Neural cell (in vitro differentiated cells): ENCODE measurements around the gene PSENEN. TPM values are rescaled to one million over a fixed set of nuclear protein-coding genes. Genes with fewer than 3 reads are reported as not detected.

Experiments used
- H2AFZ ChIP-seq: fragments of 200-600, 300-800 bp; sonication (generic), shearing (Covaris generic); 2 replicates; pipeline ENCODE4 v1.6.0; 2014; ENCODE audit warnings: low read depth, mild to moderate bottlenecking, antibody characterized with exemption, low read length, moderate library complexity
- H3F3A ChIP-seq: fragments of 200-600 bp; shearing (Covaris generic); 2 replicates; pipeline ENCODE4 v1.6.1; 2016; ENCODE audit warnings: mild to moderate bottlenecking, moderate library complexity, mixed read lengths, antibody characterized with exemption, low read length; ENCODE audit not compliant: insufficient read depth, poor library complexity, severe bottlenecking
- H3K27ac ChIP-seq: fragments of 200-600, 300-800 bp; sonication (generic), shearing (Covaris generic); 2 replicates; pipeline ENCODE4 v1.5.1; 2014; ENCODE audit warnings: mild to moderate bottlenecking, low read length, moderate library complexity
- H3K27me3 ChIP-seq: fragments of 300-800, 200-600 bp; sonication (generic), shearing (Covaris generic); 2 replicates; pipeline ENCODE4 v1.6.0; 2014; ENCODE audit warnings: mild to moderate bottlenecking, low read depth, low read length, moderate library complexity; ENCODE audit not compliant: insufficient read depth
- H3K36me3 ChIP-seq: fragments of 300-800, 200-600 bp; sonication (generic), shearing (Covaris generic); 2 replicates; pipeline ENCODE4 v1.5.1; 2014; ENCODE audit warnings: mild to moderate bottlenecking, antibody characterized with exemption, low read length, moderate library complexity; ENCODE audit not compliant: insufficient read depth
- H3K4me2 ChIP-seq: fragments of 300-800, 200-600 bp; sonication (generic), shearing (Covaris generic); 2 replicates; pipeline ENCODE4 v1.6.0; 2014; ENCODE audit warnings: mild to moderate bottlenecking, low read length
- H3K4me3 ChIP-seq: fragments of 300-800, 200-600 bp; sonication (generic), shearing (Covaris generic); 2 replicates; pipeline ENCODE4 v1.5.1; 2014; ENCODE audit warnings: mild to moderate bottlenecking, low read length, moderate library complexity
- H3K79me2 ChIP-seq: fragments of 200-600 bp; shearing (Covaris generic); replicated peaks from 2 replicates; pipeline ENCODE4 v1.6.0; 2014; ENCODE audit warnings: mild to moderate bottlenecking, low read length, moderate library complexity; ENCODE audit not compliant: insufficient read depth
- H3K9ac ChIP-seq: fragments of 300-800, 200-600 bp; sonication (generic), shearing (Covaris generic); 2 replicates; pipeline ENCODE4 v1.6.1; 2016; ENCODE audit warnings: mild to moderate bottlenecking, low read length, mixed read lengths
- H3K9me2 ChIP-seq: fragments of 200-600 bp; shearing (Covaris generic); 2 replicates; pipeline ENCODE4 v1.6.1; 2016; ENCODE audit warnings: mild to moderate bottlenecking, low read length, mixed read lengths; ENCODE audit not compliant: insufficient read depth
- H3K9me3 ChIP-seq: fragments of 200-600, 300-800 bp; sonication (generic), shearing (Covaris generic); 2 replicates; pipeline ENCODE4 v1.6.1; 2016; ENCODE audit warnings: mild to moderate bottlenecking, mixed run types, low read length, moderate library complexity, mixed read lengths
- H4K20me1 ChIP-seq: fragments of 200-600 bp; shearing (Covaris generic); 2 replicates; pipeline ENCODE4 v1.6.1; 2016; ENCODE audit warnings: mild to moderate bottlenecking, mixed run types; ENCODE audit not compliant: insufficient read depth
- EP300 ChIP-seq: fragments of 450-650 bp; conservative IDR thresholded peaks from 2 replicates; pipeline ENCODE4 v1.6.1; 2014; ENCODE audit warnings: antibody characterized with exemption, mild to moderate bottlenecking, moderate library complexity; ENCODE audit not compliant: poor library complexity, severe bottlenecking
- EZH2 ChIP-seq: fragments of 200-600, 300-800 bp; shearing (Covaris generic), sonication (generic); IDR thresholded peaks from 2 replicates; pipeline ENCODE4 v1.6.1; 2014; ENCODE audit warnings: antibody characterized with exemption, low read length, borderline replicate concordance, mild to moderate bottlenecking; ENCODE audit not compliant: insufficient read depth, poor library complexity, severe bottlenecking
- MXI1 ChIP-seq: fragments of 450-650 bp; conservative IDR thresholded peaks from 2 replicates; pipeline ENCODE4 v1.6.1; 2014; ENCODE audit warnings: antibody characterized with exemption, mild to moderate bottlenecking; ENCODE audit not compliant: poor library complexity, severe bottlenecking
- POLR2AphosphoS5 ChIP-seq: IDR thresholded peaks from 2 replicates; pipeline ENCODE4 v1.6.1; 2012
- RAD21 ChIP-seq: fragments of 450-650 bp; conservative IDR thresholded peaks from 2 replicates; pipeline ENCODE4 v1.6.1; 2014; ENCODE audit warnings: antibody characterized with exemption, mild to moderate bottlenecking, moderate library complexity
- SMC3 ChIP-seq: fragments of 450-650 bp; conservative IDR thresholded peaks from 2 replicates; pipeline ENCODE4 v1.6.1; 2014; ENCODE audit warnings: antibody characterized with exemption, mild to moderate bottlenecking, moderate library complexity; ENCODE audit not compliant: poor library complexity
- TAF1 ChIP-seq: IDR thresholded peaks from 2 replicates; pipeline ENCODE4 v1.6.1; 2012; ENCODE audit warnings: low read depth
- polyA plus RNA-seq: library from polyadenylated mRNA; depleted of rRNA; stranded (reverse); fragments of >200 nt; gene quantifications from 2 replicates; pipeline ENCODE4 v1.2.3, GENCODE V29; 2014
- TF ChIP-seq, protein P1 (sequence below): IDR thresholded peaks from 2 replicates; pipeline ENCODE4 v1.6.1; 2012; ENCODE audit warnings: borderline replicate concordance
- TF ChIP-seq, protein P2 (sequence below): fragments of 450-650 bp; IDR thresholded peaks from 2 replicates; pipeline ENCODE4 v1.5.1; 2014; ENCODE audit warnings: antibody characterized with exemption, mild to moderate bottlenecking, moderate library complexity; ENCODE audit not compliant: poor library complexity, severe bottlenecking

Gene PSENEN
- polyA plus RNA-seq, 1 donor from 2014 or later = 46.2 TPM

GRCh38 chr19:35725216-35725861 is 20.1 kb upstream of the PSENEN start:
- Histone ChIP-seq H3K36me3 (no peaks in the 10 kb centered on the region), H3K79me2 (no peaks in the 10 kb centered on the region), H3K9me2 (no peaks in the 10 kb centered on the region), H3K4me2 (no peak overlapping the region), H3F3A (no peaks in the 10 kb centered on the region), H3K27ac (no peak overlapping the region), H3K9ac (no peak overlapping the region), H3K27me3 (no peaks in the 10 kb centered on the region), H4K20me1 (no peaks in the 10 kb centered on the region), H3K9me3 (no peaks in the 10 kb centered on the region), H2AFZ (no peak overlapping the region), H3K4me3 (no peak overlapping the region)
- TF ChIP-seq RAD21 (no peak), TAF1 (no peak), MXI1 (no peak), EZH2 (no peak), SMC3 (no peak), POLR2AphosphoS5 (no peak), EP300 (no peak)
- TF ChIP-seq, protein P1, sequence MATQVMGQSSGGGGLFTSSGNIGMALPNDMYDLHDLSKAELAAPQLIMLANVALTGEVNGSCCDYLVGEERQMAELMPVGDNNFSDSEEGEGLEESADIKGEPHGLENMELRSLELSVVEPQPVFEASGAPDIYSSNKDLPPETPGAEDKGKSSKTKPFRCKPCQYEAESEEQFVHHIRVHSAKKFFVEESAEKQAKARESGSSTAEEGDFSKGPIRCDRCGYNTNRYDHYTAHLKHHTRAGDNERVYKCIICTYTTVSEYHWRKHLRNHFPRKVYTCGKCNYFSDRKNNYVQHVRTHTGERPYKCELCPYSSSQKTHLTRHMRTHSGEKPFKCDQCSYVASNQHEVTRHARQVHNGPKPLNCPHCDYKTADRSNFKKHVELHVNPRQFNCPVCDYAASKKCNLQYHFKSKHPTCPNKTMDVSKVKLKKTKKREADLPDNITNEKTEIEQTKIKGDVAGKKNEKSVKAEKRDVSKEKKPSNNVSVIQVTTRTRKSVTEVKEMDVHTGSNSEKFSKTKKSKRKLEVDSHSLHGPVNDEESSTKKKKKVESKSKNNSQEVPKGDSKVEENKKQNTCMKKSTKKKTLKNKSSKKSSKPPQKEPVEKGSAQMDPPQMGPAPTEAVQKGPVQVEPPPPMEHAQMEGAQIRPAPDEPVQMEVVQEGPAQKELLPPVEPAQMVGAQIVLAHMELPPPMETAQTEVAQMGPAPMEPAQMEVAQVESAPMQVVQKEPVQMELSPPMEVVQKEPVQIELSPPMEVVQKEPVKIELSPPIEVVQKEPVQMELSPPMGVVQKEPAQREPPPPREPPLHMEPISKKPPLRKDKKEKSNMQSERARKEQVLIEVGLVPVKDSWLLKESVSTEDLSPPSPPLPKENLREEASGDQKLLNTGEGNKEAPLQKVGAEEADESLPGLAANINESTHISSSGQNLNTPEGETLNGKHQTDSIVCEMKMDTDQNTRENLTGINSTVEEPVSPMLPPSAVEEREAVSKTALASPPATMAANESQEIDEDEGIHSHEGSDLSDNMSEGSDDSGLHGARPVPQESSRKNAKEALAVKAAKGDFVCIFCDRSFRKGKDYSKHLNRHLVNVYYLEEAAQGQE = no peak
- TF ChIP-seq, protein P2, sequence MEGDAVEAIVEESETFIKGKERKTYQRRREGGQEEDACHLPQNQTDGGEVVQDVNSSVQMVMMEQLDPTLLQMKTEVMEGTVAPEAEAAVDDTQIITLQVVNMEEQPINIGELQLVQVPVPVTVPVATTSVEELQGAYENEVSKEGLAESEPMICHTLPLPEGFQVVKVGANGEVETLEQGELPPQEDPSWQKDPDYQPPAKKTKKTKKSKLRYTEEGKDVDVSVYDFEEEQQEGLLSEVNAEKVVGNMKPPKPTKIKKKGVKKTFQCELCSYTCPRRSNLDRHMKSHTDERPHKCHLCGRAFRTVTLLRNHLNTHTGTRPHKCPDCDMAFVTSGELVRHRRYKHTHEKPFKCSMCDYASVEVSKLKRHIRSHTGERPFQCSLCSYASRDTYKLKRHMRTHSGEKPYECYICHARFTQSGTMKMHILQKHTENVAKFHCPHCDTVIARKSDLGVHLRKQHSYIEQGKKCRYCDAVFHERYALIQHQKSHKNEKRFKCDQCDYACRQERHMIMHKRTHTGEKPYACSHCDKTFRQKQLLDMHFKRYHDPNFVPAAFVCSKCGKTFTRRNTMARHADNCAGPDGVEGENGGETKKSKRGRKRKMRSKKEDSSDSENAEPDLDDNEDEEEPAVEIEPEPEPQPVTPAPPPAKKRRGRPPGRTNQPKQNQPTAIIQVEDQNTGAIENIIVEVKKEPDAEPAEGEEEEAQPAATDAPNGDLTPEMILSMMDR = no peak

DNA sequence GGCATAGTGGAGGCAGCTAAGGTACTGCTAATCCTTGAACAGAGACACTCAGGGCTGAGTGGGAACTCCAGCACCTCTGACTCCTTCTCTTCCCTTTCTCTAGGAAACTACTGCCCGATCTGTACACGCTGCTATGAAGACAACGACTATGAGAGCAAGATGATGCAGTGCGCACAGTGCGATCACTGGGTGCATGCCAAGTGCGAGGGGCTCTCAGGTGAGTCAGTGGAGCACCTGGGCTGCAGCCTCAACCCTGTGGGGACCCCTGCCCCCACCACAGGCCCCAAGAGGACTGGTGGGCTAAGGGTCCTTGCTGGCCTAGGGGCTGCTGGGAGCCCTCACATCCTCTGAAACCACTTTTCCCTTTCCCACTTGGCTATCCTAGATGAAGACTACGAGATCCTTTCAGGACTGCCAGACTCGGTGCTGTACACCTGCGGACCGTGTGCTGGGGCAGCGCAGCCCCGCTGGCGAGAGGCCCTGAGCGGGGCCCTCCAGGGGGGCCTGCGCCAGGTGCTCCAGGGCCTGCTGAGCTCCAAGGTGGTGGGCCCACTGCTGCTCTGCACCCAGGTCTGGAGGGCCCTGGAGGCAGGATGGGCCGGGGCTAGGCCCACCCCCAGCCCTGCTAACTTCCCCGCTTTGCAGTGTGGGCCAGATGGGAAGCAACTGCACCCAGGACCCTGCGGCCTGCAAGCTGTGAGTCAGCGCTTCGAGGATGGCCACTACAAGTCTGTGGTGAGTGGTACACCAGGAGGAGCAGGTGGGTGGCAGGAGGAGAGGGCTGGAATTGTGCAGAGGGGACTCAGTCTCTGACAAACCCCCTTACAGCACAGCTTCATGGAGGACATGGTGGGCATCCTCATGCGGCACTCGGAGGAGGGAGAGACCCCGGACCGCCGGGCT is 18.1 kb upstream of the PSENEN start:
- no peaks in the 10 kb centered on the region for H3K36me3 ChIP-seq

More for the DNA sequence above, 18.1 kb upstream of the PSENEN start:
- Histone ChIP-seq H3K79me2 (no peaks in the 10 kb centered on the region), H3K4me3 (no peak overlapping the region), H2AFZ (no peak overlapping the region), H3K27me3 (no peaks in the 10 kb centered on the region), H3K27ac (no peak overlapping the region), H4K20me1 (no peaks in the 10 kb centered on the region), H3F3A (no peaks in the 10 kb centered on the region), H3K9me2 (no peaks in the 10 kb centered on the region), H3K9ac (no peak overlapping the region), H3K9me3 (no peaks in the 10 kb centered on the region), H3K4me2 (no peak overlapping the region)
- TF ChIP-seq EP300 (no peak), SMC3 (no peak), TAF1 (no peak), RAD21 (no peak), EZH2 (no peak), POLR2AphosphoS5 (no peak), MXI1 (no peak)
- TF ChIP-seq, protein P1 = no peak
- TF ChIP-seq, protein P2 = no peak
